HCT116 (cell line): ENCODE measurements around the gene NTRK3. TPM values are rescaled to one million over a fixed set of nuclear protein-coding genes. Genes with fewer than 3 reads are reported as not detected.

ENCODE experiments used
- ATAC-seq: fragments of 200-7000 bp; cut with Tn5 transposase; 2 replicates; pipeline ENCODE4 v1.9.1; 2020; ENCODE audit warnings: mild to moderate bottlenecking, moderate library complexity
- BruUV-seq: library from RNA; stranded (reverse); fragments of 400-500 nt; replicated peaks from 2 replicates; lab custom pipeline; 2021; lab: Mats Ljungman, UMichigan
- CTCF ChIA-PET: fragments of 300-600 bp; sonication (Branson Sonifier 250); formaldehyde crosslinking; loops from one replicate; lab custom pipeline; 2021; ENCODE audit warnings: antibody characterized with exemption; lab: Charles Lee
- POLR2A ChIA-PET: fragments of 300-600, 350-600 bp; sonication (Branson Sonifier 250); formaldehyde crosslinking; loops from one replicate; lab custom pipeline; 2021; ENCODE audit warnings: antibody characterized with exemption; lab: Charles Lee
- RAD21 ChIA-PET, 2 experiments: fragments of 300-600 bp; sonication (Branson Sonifier 250); formaldehyde crosslinking; loops; one replicate each; lab custom pipeline; 2023; ENCODE audit warnings: low total read pairs in 2 of 2; ENCODE audit not compliant: uncharacterized antibody in 2 of 2, unreplicated experiment in 2 of 2, low non-redundant PET in 1 of 2; lab: Charles Lee
- DNase-seq: peaks from one replicate; pipeline ENCODE4 v3.0.0-alpha.2; 2010; ENCODE audit warnings: low read depth, low spot score
- H2AFZ ChIP-seq: fragments of 200-600 bp; shearing (Covaris generic), sonication (generic); 2 replicates; pipeline ENCODE4 v1.6.1; 2017; ENCODE audit warnings: low read depth, mixed run types, mixed read lengths, antibody characterized with exemption, low read length; ENCODE audit not compliant: poor library complexity, severe bottlenecking
- H3K27ac ChIP-seq: 2 replicates; pipeline ENCODE4 v1.5.1; 2012; ENCODE audit warnings: low read depth, low read length
- H3K27me3 ChIP-seq: fragments of 200-600 bp; sonication (generic); 2 replicates; pipeline ENCODE4 v1.6.1; 2016; ENCODE audit warnings: mixed run types, low read length, mixed read lengths; ENCODE audit not compliant: insufficient read depth
- H3K36me3 ChIP-seq, 2 experiments: fragments of 200-500 bp in 1 of 2; fragments of 200-600 bp in 1 of 2; sonication (Bioruptor generic) in 1 of 2; sonication (generic) in 1 of 2; 2 replicates each; pipeline versions ENCODE4 v1.5.1 to v1.6.1; 2014 to 2016; ENCODE audit warnings: low read length in 2 of 2, inconsistent platforms in 1 of 2, mixed read lengths in 1 of 2, mixed run types in 1 of 2; ENCODE audit not compliant: insufficient read depth in 2 of 2, control insufficient read depth in 1 of 2
- H3K4me1 ChIP-seq, 2 experiments: fragments of 200-600 bp in 1 of 2; sonication (generic) in 1 of 2; 2 replicates each; pipeline versions ENCODE4 v1.5.1 to v1.6.1; 2012 to 2017; ENCODE audit warnings: low read length in 2 of 2, inconsistent platforms in 1 of 2, mild to moderate bottlenecking in 1 of 2, mixed read lengths in 1 of 2, mixed run types in 1 of 2, moderate library complexity in 1 of 2; ENCODE audit not compliant: insufficient read depth in 2 of 2, control insufficient read depth in 1 of 2
- H3K4me2 ChIP-seq: fragments of 200-600 bp; sonication (generic); 2 replicates; pipeline ENCODE4 v1.6.1; 2017; ENCODE audit warnings: mixed run types, low read length, mixed read lengths
- H3K4me3 ChIP-seq, 2 experiments: fragments of 200-600 bp in 1 of 2; sonication (generic) in 1 of 2; replicated peaks in 1 of 2; 2 replicates each; pipeline ENCODE4 v1.5.1; 2011 to 2016; ENCODE audit warnings: low read length in 2 of 2, control low read depth in 1 of 2, low read depth in 1 of 2, mild to moderate bottlenecking in 1 of 2, mixed read lengths in 1 of 2, mixed run types in 1 of 2
- H3K79me2 ChIP-seq: fragments of 200-600 bp; sonication (generic); 2 replicates; pipeline ENCODE4 v1.6.1; 2017; ENCODE audit warnings: mild to moderate bottlenecking, mixed run types, low read length, moderate library complexity, mixed read lengths; ENCODE audit not compliant: insufficient read depth
- H3K9ac ChIP-seq: fragments of 200-600 bp; sonication (generic); 2 replicates; pipeline ENCODE4 v1.6.1; 2016; ENCODE audit warnings: low read length, mixed read lengths
- H3K9me2 ChIP-seq: fragments of 200-600 bp; sonication (generic), shearing (Covaris generic); 2 replicates; pipeline ENCODE4 v1.6.1; 2017; ENCODE audit warnings: mixed run types, mild to moderate bottlenecking, moderate library complexity; ENCODE audit not compliant: insufficient read depth
- H3K9me3 ChIP-seq, 2 experiments: fragments of 200-500 bp in 1 of 2; fragments of 200-600 bp in 1 of 2; sonication (Bioruptor generic) in 1 of 2; sonication (generic) in 1 of 2; 2 replicates each; pipeline ENCODE4 v1.6.1; 2014 to 2017; ENCODE audit warnings: low read length in 2 of 2, mixed read lengths in 2 of 2, inconsistent platforms in 1 of 2, low read depth in 1 of 2, mild to moderate bottlenecking in 1 of 2, mixed run types in 1 of 2, moderate library complexity in 1 of 2; ENCODE audit not compliant: control insufficient read depth in 1 of 2, insufficient read depth in 1 of 2
- H4K20me1 ChIP-seq: fragments of 200-600 bp; sonication (generic), shearing (Covaris generic); 2 replicates; pipeline ENCODE4 v1.6.1; 2017; ENCODE audit warnings: mixed run types, mild to moderate bottlenecking, moderate library complexity; ENCODE audit not compliant: insufficient read depth
- CBX3 ChIP-seq: IDR thresholded peaks from 2 replicates; pipeline ENCODE4 v1.6.1; 2012; ENCODE audit warnings: low read depth
- CEBPB ChIP-seq: IDR thresholded peaks from 2 replicates; pipeline ENCODE4 v1.6.1; 2012; ENCODE audit warnings: low read depth
- EGR1 ChIP-seq: IDR thresholded peaks from 2 replicates; pipeline ENCODE4 v1.6.1; 2012; ENCODE audit warnings: low read depth
- EZH2phosphoT487 ChIP-seq: fragments of 200-600 bp; IDR thresholded peaks from 2 replicates; pipeline ENCODE4 v1.6.1; 2018; ENCODE audit warnings: antibody characterized with exemption, borderline replicate concordance
- FOSL1 ChIP-seq: IDR thresholded peaks from 2 replicates; pipeline ENCODE4 v1.6.1; 2012; ENCODE audit warnings: low read depth
- JUND ChIP-seq: IDR thresholded peaks from 2 replicates; pipeline ENCODE4 v1.6.1; 2012
- POLR2A ChIP-seq: IDR thresholded peaks from 2 replicates; pipeline ENCODE4 v1.7.0; 2011; ENCODE audit warnings: borderline replicate concordance; ENCODE audit not compliant: insufficient read depth, insufficient read length; ENCODE audit errors: extremely low read depth
- POLR2AphosphoS5 ChIP-seq: IDR thresholded peaks from 2 replicates; pipeline ENCODE4 v1.6.1; 2011; ENCODE audit warnings: mild to moderate bottlenecking, low read depth, low read length, moderate library complexity
- RAD21 ChIP-seq: IDR thresholded peaks from 2 replicates; pipeline ENCODE4 v1.6.1; 2012; ENCODE audit warnings: low read depth, mild to moderate bottlenecking
- SIN3A ChIP-seq: IDR thresholded peaks from 2 replicates; pipeline ENCODE4 v1.6.1; 2012; ENCODE audit warnings: low read depth
- SP1 ChIP-seq: IDR thresholded peaks from 2 replicates; pipeline ENCODE4 v1.6.1; 2012; ENCODE audit warnings: low read depth
- SRF ChIP-seq: IDR thresholded peaks from 2 replicates; pipeline ENCODE4 v1.6.1; 2012; ENCODE audit warnings: low read depth
- TCF7L2 ChIP-seq: IDR thresholded peaks from 2 replicates; pipeline ENCODE4 v1.7.0; 2011; ENCODE audit warnings: borderline replicate concordance, inconsistent platforms; ENCODE audit not compliant: insufficient read depth, insufficient read length; ENCODE audit errors: extremely low read depth
- YY1 ChIP-seq: IDR thresholded peaks from 2 replicates; pipeline ENCODE4 v1.6.1; 2011; ENCODE audit warnings: low read length, low read depth, moderate library complexity, mild to moderate bottlenecking; ENCODE audit not compliant: insufficient replicate concordance; ENCODE audit errors: extremely low read depth
- ZFX ChIP-seq: fragments of 450-650 bp; IDR thresholded peaks from 2 replicates; pipeline ENCODE4 v1.6.1; 2017
- ZNF274 ChIP-seq: fragments of 200-500 bp; sonication (Bioruptor generic); IDR thresholded peaks from 2 replicates; pipeline ENCODE4 v1.6.1; 2014; ENCODE audit warnings: mild to moderate bottlenecking, low read depth, low read length, inconsistent platforms
- intact Hi-C: fragments of 100-400 bp; cut with micrococcal nuclease; formaldehyde crosslinking; loops from 2 replicates; pipeline ENCODE4 v1.10.0; 2022
- total RNA-seq: library from RNA; stranded (reverse); gene quantifications from one replicate; pipeline ENCODE4 v1.2.1, GENCODE V29; 2021; ENCODE audit not compliant: unreplicated experiment
- TF ChIP-seq, protein P1 (sequence below): IDR thresholded peaks from 2 replicates; pipeline ENCODE4 v1.6.1; 2012; ENCODE audit warnings: low read depth
- TF ChIP-seq, protein P2 (sequence below): IDR thresholded peaks from 2 replicates; pipeline ENCODE4 v1.6.1; 2011; ENCODE audit warnings: mild to moderate bottlenecking, low read length, moderate library complexity; ENCODE audit not compliant: insufficient replicate concordance; ENCODE audit errors: extremely low read depth
- TF ChIP-seq, protein P3 (sequence below), 3 experiments: fragments of 200-600 bp in 1 of 3; sonication (generic) in 1 of 3; IDR thresholded peaks in 2 of 3; conservative IDR thresholded peaks in 1 of 3; 2 replicates each; pipeline ENCODE4 v1.5.1; 2012 to 2017; ENCODE audit warnings: low read depth in 2 of 3, low read length in 2 of 3, antibody characterized with exemption in 1 of 3, borderline replicate concordance in 1 of 3, control low read depth in 1 of 3, mild to moderate bottlenecking in 1 of 3, mixed read lengths in 1 of 3, mixed run types in 1 of 3, moderate library complexity in 1 of 3; ENCODE audit not compliant: insufficient read depth in 1 of 3

The NTRK3 gene
- total RNA-seq, 1 experiment from 2014 or later = not detected

DNA sequence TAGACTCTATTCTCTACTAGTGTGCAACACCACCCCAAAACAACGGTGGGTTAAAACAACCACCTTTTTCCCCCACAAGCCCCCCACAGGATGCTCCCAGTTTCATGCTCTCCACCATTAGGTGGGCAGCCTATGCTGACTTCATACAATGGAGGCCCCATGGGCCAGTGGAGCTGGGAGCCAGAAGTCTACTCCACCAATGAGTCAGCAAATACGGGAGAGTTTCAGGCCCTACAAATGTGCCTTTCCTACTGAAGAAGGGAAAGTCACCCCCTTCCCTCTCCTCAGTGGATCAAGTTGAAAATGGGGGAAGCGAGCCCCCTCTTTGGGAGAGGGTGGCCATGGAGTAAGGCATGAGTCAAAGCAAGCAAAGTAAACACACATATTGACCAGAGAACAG lies 278.6 kb downstream of the NTRK3 start:
- no TSS peak for BruUV-seq
- no peak for TF ChIP-seq POLR2A
- TF ChIP-seq ZFX = no peak
- no peak for TF ChIP-seq RAD21
- TF ChIP-seq FOSL1 = no peak
- TF ChIP-seq CBX3 = no peak
- TF ChIP-seq SIN3A = no peak
- no peak for TF ChIP-seq EGR1
- TF ChIP-seq ZNF274 = no peak
- TF ChIP-seq, protein P1, sequence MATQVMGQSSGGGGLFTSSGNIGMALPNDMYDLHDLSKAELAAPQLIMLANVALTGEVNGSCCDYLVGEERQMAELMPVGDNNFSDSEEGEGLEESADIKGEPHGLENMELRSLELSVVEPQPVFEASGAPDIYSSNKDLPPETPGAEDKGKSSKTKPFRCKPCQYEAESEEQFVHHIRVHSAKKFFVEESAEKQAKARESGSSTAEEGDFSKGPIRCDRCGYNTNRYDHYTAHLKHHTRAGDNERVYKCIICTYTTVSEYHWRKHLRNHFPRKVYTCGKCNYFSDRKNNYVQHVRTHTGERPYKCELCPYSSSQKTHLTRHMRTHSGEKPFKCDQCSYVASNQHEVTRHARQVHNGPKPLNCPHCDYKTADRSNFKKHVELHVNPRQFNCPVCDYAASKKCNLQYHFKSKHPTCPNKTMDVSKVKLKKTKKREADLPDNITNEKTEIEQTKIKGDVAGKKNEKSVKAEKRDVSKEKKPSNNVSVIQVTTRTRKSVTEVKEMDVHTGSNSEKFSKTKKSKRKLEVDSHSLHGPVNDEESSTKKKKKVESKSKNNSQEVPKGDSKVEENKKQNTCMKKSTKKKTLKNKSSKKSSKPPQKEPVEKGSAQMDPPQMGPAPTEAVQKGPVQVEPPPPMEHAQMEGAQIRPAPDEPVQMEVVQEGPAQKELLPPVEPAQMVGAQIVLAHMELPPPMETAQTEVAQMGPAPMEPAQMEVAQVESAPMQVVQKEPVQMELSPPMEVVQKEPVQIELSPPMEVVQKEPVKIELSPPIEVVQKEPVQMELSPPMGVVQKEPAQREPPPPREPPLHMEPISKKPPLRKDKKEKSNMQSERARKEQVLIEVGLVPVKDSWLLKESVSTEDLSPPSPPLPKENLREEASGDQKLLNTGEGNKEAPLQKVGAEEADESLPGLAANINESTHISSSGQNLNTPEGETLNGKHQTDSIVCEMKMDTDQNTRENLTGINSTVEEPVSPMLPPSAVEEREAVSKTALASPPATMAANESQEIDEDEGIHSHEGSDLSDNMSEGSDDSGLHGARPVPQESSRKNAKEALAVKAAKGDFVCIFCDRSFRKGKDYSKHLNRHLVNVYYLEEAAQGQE = no peak
- TF ChIP-seq, protein P2, sequence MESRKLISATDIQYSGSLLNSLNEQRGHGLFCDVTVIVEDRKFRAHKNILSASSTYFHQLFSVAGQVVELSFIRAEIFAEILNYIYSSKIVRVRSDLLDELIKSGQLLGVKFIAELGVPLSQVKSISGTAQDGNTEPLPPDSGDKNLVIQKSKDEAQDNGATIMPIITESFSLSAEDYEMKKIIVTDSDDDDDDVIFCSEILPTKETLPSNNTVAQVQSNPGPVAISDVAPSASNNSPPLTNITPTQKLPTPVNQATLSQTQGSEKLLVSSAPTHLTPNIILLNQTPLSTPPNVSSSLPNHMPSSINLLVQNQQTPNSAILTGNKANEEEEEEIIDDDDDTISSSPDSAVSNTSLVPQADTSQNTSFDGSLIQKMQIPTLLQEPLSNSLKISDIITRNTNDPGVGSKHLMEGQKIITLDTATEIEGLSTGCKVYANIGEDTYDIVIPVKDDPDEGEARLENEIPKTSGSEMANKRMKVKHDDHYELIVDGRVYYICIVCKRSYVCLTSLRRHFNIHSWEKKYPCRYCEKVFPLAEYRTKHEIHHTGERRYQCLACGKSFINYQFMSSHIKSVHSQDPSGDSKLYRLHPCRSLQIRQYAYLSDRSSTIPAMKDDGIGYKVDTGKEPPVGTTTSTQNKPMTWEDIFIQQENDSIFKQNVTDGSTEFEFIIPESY = no peak
- no peak for TF ChIP-seq YY1
- TF ChIP-seq EZH2phosphoT487 = no peak
- TF ChIP-seq JUND = no peak
- TF ChIP-seq TCF7L2 = no peak
- TF ChIP-seq, protein P3, sequence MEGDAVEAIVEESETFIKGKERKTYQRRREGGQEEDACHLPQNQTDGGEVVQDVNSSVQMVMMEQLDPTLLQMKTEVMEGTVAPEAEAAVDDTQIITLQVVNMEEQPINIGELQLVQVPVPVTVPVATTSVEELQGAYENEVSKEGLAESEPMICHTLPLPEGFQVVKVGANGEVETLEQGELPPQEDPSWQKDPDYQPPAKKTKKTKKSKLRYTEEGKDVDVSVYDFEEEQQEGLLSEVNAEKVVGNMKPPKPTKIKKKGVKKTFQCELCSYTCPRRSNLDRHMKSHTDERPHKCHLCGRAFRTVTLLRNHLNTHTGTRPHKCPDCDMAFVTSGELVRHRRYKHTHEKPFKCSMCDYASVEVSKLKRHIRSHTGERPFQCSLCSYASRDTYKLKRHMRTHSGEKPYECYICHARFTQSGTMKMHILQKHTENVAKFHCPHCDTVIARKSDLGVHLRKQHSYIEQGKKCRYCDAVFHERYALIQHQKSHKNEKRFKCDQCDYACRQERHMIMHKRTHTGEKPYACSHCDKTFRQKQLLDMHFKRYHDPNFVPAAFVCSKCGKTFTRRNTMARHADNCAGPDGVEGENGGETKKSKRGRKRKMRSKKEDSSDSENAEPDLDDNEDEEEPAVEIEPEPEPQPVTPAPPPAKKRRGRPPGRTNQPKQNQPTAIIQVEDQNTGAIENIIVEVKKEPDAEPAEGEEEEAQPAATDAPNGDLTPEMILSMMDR (IDR thresholded peaks at IDR 0.05 in 2 of 3, conservative IDR thresholded peaks at IDR 0.05 in 1 of 3; ENCODE audit: borderline replicate concordance in 1 of 3, insufficient read depth in 1 of 3, low read depth in 2 of 3, low read length in 2 of 3) = no peak
- no peak for TF ChIP-seq CEBPB
- no peak for TF ChIP-seq POLR2AphosphoS5
- no peak for TF ChIP-seq SP1
- no peak for TF ChIP-seq SRF
- ChIA-PET RAD21 (no interaction called here), POLR2A (no interaction called here), CTCF (no interaction called here)
- H3K79me2 ChIP-seq = no peaks in the 10 kb centered on the region
- ATAC-seq (no peak), DNase-seq (no peak)
- no peak overlapping the region for H2AFZ ChIP-seq
- intact Hi-C loops = no loop called here
- no peaks in the 10 kb centered on the region for H4K20me1 ChIP-seq
- no peak overlapping the region for H3K9ac ChIP-seq
- no peaks in the 10 kb centered on the region for H3K9me2 ChIP-seq
- H3K4me3 ChIP-seq = no peak overlapping the region
- H3K4me1 ChIP-seq = no peaks in the 10 kb centered on the region
- no peaks in the 10 kb centered on the region for H3K36me3 ChIP-seq
- no peaks in the 10 kb centered on the region; a peak in 1 of 4 replicates for H3K9me3 ChIP-seq
- H3K27me3 ChIP-seq = no peaks in the 10 kb centered on the region
- H3K27ac ChIP-seq = no peak overlapping the region
- H3K4me2 ChIP-seq = no peak overlapping the region
